DND-41 (cell line): ENCODE results near the gene CD200R1L.

Experiments
- ATAC-seq: fragments of 200-7000 bp; cut with Tn5 transposase; 3 replicates; pipeline ENCODE4 v1.9.1; 2021; ENCODE audit warnings: low read depth; ENCODE audit not compliant: insufficient read depth
- DNase-seq: peaks from one replicate; pipeline ENCODE4 v3.0.0-alpha.2; 2020
- H2AFZ ChIP-seq: 2 replicates; pipeline ENCODE4 v1.6.0; 2012; ENCODE audit warnings: low read depth, low read length
- H3K27ac ChIP-seq: 2 replicates; pipeline ENCODE4 v1.5.1; 2012; ENCODE audit warnings: low read length, inconsistent platforms
- H3K27me3 ChIP-seq: fragments of 200-600 bp; sonication (generic); 2 replicates; pipeline ENCODE4 v1.6.0; 2012; ENCODE audit warnings: low read length, mild to moderate bottlenecking, inconsistent platforms; ENCODE audit not compliant: insufficient read depth, poor library complexity
- H3K36me3 ChIP-seq: 2 replicates; pipeline ENCODE4 v1.5.1; 2012; ENCODE audit warnings: low read length, inconsistent platforms; ENCODE audit not compliant: insufficient read depth
- H3K4me1 ChIP-seq: 2 replicates; pipeline ENCODE4 v1.5.1; 2012; ENCODE audit warnings: mild to moderate bottlenecking, low read length; ENCODE audit not compliant: insufficient read depth
- H3K4me2 ChIP-seq: 2 replicates; pipeline ENCODE4 v1.6.0; 2012; ENCODE audit warnings: mild to moderate bottlenecking, moderate library complexity, low read length, inconsistent platforms; ENCODE audit not compliant: insufficient read depth
- H3K4me3 ChIP-seq, 2 experiments: fragments of 200-600 bp in 1 of 2; shearing (Covaris generic) in 1 of 2; 2 replicates each; pipeline ENCODE4 v1.5.1; 2012 to 2016; ENCODE audit warnings: inconsistent platforms in 2 of 2, low read length in 2 of 2, mild to moderate bottlenecking in 2 of 2, low read depth in 1 of 2, moderate library complexity in 1 of 2
- H3K79me2 ChIP-seq: 2 replicates; pipeline ENCODE4 v1.6.0; 2012; ENCODE audit warnings: low read length, inconsistent platforms; ENCODE audit not compliant: insufficient read depth
- H3K9ac ChIP-seq: 2 replicates; pipeline ENCODE4 v1.6.0; 2012; ENCODE audit warnings: low read depth, mild to moderate bottlenecking, inconsistent platforms, low read length, moderate library complexity
- H3K9me3 ChIP-seq: 2 replicates; pipeline ENCODE4 v1.5.1; 2012; ENCODE audit warnings: low read length, moderate library complexity, mild to moderate bottlenecking, inconsistent platforms; ENCODE audit not compliant: insufficient read depth, severe bottlenecking
- H4K20me1 ChIP-seq: 2 replicates; pipeline ENCODE4 v1.6.0; 2012; ENCODE audit warnings: low read length; ENCODE audit not compliant: insufficient read depth
- CTCF ChIP-seq: IDR thresholded peaks from 2 replicates; pipeline ENCODE4 v1.5.1; 2012; ENCODE audit warnings: borderline replicate concordance, low read length, moderate library complexity, mild to moderate bottlenecking; ENCODE audit not compliant: poor library complexity, severe bottlenecking; ENCODE audit errors: extremely low read depth
- EZH2 ChIP-seq: IDR thresholded peaks from 3 replicates; pipeline ENCODE4 v1.6.1; 2012; ENCODE audit warnings: borderline replicate concordance, low read depth, mild to moderate bottlenecking, moderate library complexity, low read length, inconsistent platforms; ENCODE audit not compliant: severe bottlenecking

The CD200R1L gene

GRCh38 chr3:112799946-112800345, 46.7 kb downstream of the CD200R1L start:
- H3K4me2 ChIP-seq: no peak overlapping the region
- no peak overlapping the region for H3K9ac ChIP-seq
- no peaks in the 10 kb centered on the region for H3K36me3 ChIP-seq
- H3K27me3 ChIP-seq: no peaks in the 10 kb centered on the region
- no peaks in the 10 kb centered on the region for H3K9me3 ChIP-seq
- H3K27ac ChIP-seq: no peak overlapping the region
- no peaks in the 10 kb centered on the region for H3K79me2 ChIP-seq
- no peak overlapping the region for H2AFZ ChIP-seq
- no peaks in the 10 kb centered on the region for H3K4me1 ChIP-seq
- TF ChIP-seq CTCF (no peak), EZH2 (no peak)
- no peak for DNase-seq
- no peaks in the 10 kb centered on the region for H4K20me1 ChIP-seq
- H3K4me3 ChIP-seq: no peak overlapping the region
- no peak for ATAC-seq

GRCh38 chr3:112794622-112795172, 52.0 kb downstream of the CD200R1L start:
- no peak overlapping the region for H3K9ac ChIP-seq
- TF ChIP-seq CTCF: no peak
- no peak for ATAC-seq
- peaks cover 2% of the 10 kb centered on the region for H3K27me3 ChIP-seq
- no peak overlapping the region for H2AFZ ChIP-seq
- DNase-seq: no peak
- no peaks in the 10 kb centered on the region for H4K20me1 ChIP-seq
- H3K4me1 ChIP-seq: no peaks in the 10 kb centered on the region
- H3K9me3 ChIP-seq: no peaks in the 10 kb centered on the region
- H3K27ac ChIP-seq: no peak overlapping the region
- H3K4me3 ChIP-seq: no peak overlapping the region
- H3K36me3 ChIP-seq: no peaks in the 10 kb centered on the region
- H3K79me2 ChIP-seq: no peaks in the 10 kb centered on the region
- no peak overlapping the region for H3K4me2 ChIP-seq

GRCh38 chr3:112793326-112794081, 53.2 kb downstream of the CD200R1L start:
- Histone ChIP-seq H3K9ac (no peak overlapping the region), H3K4me1 (no peaks in the 10 kb centered on the region), H3K27me3 (peaks cover 2% of the 10 kb centered on the region), H3K79me2 (no peaks in the 10 kb centered on the region), H2AFZ (no peak overlapping the region), H3K27ac (no peak overlapping the region), H3K9me3 (no peaks in the 10 kb centered on the region), H3K4me3 (no peak overlapping the region), H3K4me2 (no peak overlapping the region), H3K36me3 (no peaks in the 10 kb centered on the region), H4K20me1 (no peaks in the 10 kb centered on the region)
- TF ChIP-seq CTCF (no peak), EZH2 (no peak)
- ATAC-seq (no peak), DNase-seq (no peak)
